Measurements from ENCODE around the gene HPS3. TPM values are rescaled to one million over a fixed set of nuclear protein-coding genes. Genes with fewer than 3 reads are reported as not detected.

The HPS3 gene
- total RNA-seq, 1 donor from 2014 or later = 24.1 TPM

DNA sequence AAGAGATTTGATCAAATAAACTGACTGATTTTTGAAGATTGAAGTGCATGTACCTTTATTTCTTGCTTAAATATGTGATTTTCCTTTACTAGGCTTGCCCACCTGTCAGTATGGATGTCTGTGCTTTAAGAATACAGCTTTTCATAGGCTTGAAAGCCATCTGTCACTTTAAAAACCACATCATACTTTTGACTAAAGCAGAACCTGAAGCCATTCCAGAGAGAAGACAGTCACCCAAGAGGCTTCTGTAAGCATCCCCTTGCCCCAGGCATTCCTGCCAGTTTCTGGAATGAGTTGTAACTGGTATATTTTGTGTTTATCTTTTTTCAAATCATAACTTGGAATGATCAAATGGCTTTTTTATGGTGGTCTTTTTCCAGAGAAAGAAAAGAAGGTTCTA is 24.0 kb downstream of the HPS3 start:
- Mint-ChIP-seq H3K27ac (peak overlapping the region; percentile 73), H3K27me3 (no peaks in the 10 kb centered on the region), H3K4me1 (ENCODE audit: low read depth) (peaks cover 28% of the 10 kb centered on the region), H3K9me3 (ENCODE audit: low read depth) (no peaks in the 10 kb centered on the region), H3K4me3 (ENCODE audit: low read depth) (no peak overlapping the region), H3K36me3 (ENCODE audit: insufficient read depth) (peaks cover 18% of the 10 kb centered on the region)
- DNase-seq (ENCODE audit: low spot score, unreplicated experiment) = no peak
- TF ChIP-seq, protein P1, sequence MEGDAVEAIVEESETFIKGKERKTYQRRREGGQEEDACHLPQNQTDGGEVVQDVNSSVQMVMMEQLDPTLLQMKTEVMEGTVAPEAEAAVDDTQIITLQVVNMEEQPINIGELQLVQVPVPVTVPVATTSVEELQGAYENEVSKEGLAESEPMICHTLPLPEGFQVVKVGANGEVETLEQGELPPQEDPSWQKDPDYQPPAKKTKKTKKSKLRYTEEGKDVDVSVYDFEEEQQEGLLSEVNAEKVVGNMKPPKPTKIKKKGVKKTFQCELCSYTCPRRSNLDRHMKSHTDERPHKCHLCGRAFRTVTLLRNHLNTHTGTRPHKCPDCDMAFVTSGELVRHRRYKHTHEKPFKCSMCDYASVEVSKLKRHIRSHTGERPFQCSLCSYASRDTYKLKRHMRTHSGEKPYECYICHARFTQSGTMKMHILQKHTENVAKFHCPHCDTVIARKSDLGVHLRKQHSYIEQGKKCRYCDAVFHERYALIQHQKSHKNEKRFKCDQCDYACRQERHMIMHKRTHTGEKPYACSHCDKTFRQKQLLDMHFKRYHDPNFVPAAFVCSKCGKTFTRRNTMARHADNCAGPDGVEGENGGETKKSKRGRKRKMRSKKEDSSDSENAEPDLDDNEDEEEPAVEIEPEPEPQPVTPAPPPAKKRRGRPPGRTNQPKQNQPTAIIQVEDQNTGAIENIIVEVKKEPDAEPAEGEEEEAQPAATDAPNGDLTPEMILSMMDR (IDR thresholded peaks at IDR 0.05; ENCODE audit: unreplicated experiment) = no peak

DNA sequence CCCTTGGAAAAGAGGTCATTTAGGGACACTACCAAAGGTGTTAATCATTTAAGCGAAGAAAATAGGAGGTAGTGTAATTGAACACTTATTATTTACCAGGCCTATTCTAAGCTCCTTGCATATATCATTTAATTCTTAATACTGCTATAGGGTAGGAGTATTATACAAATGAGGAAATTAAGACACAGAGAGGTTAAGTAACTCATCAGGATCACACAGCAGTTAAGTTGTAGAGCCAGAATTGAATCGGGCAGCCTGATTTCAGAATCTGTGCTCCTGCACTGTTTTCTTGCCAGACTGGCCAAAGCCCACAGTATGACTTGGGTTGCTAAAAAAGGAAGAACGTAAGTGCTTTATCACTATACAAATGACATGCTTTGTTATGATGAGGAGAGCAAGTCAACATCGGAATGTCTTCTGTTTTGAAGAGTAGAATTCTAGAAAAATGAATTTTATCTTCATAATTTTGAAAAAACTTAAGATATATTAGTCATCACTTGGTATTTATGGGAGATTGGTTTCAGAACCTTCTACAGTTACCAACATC is 31.4 kb downstream of the HPS3 start:
- TF ChIP-seq, protein P1 (IDR thresholded peaks at IDR 0.05; ENCODE audit: unreplicated experiment) = no peak
- H3K4me1 Mint-ChIP-seq (ENCODE audit: low read depth) = peaks cover 6% of the 10 kb centered on the region
- H3K9me3 Mint-ChIP-seq (ENCODE audit: low read depth) = no peaks in the 10 kb centered on the region
- H3K27ac Mint-ChIP-seq = no peak overlapping the region
- H3K36me3 Mint-ChIP-seq (ENCODE audit: insufficient read depth) = peaks cover 28% of the 10 kb centered on the region
- H3K4me3 Mint-ChIP-seq (ENCODE audit: low read depth) = no peak overlapping the region
- H3K27me3 Mint-ChIP-seq = no peaks in the 10 kb centered on the region
- no peak for DNase-seq (ENCODE audit: low spot score, unreplicated experiment)

DNA sequence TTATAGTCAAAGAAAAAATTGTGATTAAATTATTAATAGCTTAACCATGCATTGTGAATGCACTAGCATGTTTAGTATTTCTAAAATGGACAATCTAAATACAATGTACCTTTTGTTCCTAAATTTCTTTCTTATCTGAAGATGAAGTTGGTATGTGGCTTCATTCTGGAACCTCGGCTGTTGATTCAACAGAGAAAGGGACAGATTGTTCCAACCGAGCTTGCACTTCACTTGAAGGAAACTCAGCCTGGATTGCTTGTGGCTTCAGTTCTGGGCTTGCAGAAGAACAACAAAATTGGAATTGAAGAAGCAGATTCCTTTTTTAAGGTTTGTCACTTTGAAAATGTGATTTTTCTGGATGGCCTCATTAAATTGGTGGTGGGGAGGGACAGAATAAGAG is 32.6 kb downstream of the HPS3 start:
- no peaks in the 10 kb centered on the region for H3K9me3 Mint-ChIP-seq (ENCODE audit: low read depth)
- peaks cover 29% of the 10 kb centered on the region for H3K36me3 Mint-ChIP-seq (ENCODE audit: insufficient read depth)
- peak overlapping the region; percentile 45 for H3K27ac Mint-ChIP-seq

DNA sequence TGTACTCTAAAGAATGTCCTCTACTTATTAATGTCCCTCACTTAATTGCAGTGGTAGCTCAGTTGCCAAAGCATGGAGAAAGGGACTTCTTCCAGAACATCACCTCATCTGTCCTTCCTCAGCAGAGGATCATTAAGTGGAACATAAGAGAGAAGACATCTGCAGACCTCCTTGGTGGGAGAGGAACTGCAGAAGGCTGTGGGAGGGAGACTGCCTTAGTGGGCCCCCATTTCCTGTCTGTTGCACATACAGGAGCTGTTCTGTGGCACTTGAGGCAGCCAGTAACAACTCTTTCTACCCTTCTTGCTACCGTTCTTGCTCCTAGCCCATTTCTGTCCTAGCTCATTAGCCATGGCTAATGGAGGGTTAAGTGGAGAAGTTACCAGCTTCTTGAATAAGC is 33.6 kb downstream of the HPS3 start:
- TF ChIP-seq, protein P1 (IDR thresholded peaks at IDR 0.05; ENCODE audit: unreplicated experiment) = no peak

More for the DNA sequence above, 32.6 kb downstream of the HPS3 start:
- TF ChIP-seq, protein P1 (IDR thresholded peaks at IDR 0.05; ENCODE audit: unreplicated experiment) = no peak
- Mint-ChIP-seq H3K4me3 (ENCODE audit: low read depth) (no peak overlapping the region), H3K4me1 (ENCODE audit: low read depth) (peaks cover 6% of the 10 kb centered on the region), H3K27me3 (no peaks in the 10 kb centered on the region)
- DNase-seq (ENCODE audit: low spot score, unreplicated experiment) = no peak

DNA sequence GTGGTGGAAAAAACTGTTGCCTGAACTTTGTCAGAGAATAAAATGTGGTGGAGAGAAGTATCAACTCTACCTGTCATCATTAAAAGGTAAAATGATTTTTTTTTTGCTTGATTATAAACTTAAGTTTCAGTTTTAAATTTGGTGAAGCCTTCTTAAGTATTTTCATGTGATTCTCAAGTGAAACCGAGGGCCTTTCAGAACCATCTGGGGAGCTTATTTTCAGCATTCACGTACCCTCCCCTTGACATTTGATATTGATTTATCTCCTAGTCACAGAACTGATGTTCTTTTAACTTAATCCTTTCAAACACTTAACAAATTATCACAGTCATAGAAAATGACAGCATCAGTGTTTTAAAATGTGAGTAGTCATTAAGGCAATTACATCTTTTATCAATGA is 38.5 kb downstream of the HPS3 start:
- no peaks in the 10 kb centered on the region for H3K27me3 Mint-ChIP-seq
- DNase-seq (ENCODE audit: low spot score, unreplicated experiment) = no peak
- H3K27ac Mint-ChIP-seq = no peak overlapping the region
- no peaks in the 10 kb centered on the region for H3K9me3 Mint-ChIP-seq (ENCODE audit: low read depth)
- H3K4me3 Mint-ChIP-seq (ENCODE audit: low read depth) = no peak overlapping the region
- TF ChIP-seq, protein P1 (IDR thresholded peaks at IDR 0.05; ENCODE audit: unreplicated experiment) = no peak
- H3K36me3 Mint-ChIP-seq (ENCODE audit: insufficient read depth) = peaks cover 31% of the 10 kb centered on the region
- no peaks in the 10 kb centered on the region for H3K4me1 Mint-ChIP-seq (ENCODE audit: low read depth)

More for the DNA sequence above, 33.6 kb downstream of the HPS3 start:
- Mint-ChIP-seq H3K27me3 (no peaks in the 10 kb centered on the region), H3K4me1 (ENCODE audit: low read depth) (peaks cover 6% of the 10 kb centered on the region), H3K27ac (no peak overlapping the region), H3K9me3 (ENCODE audit: low read depth) (no peaks in the 10 kb centered on the region), H3K36me3 (ENCODE audit: insufficient read depth) (peaks cover 27% of the 10 kb centered on the region), H3K4me3 (ENCODE audit: low read depth) (no peak overlapping the region)
- DNase-seq (ENCODE audit: low spot score, unreplicated experiment) = no peak
